Effector CD8-positive, alpha-beta T cell (primary cell): Measurements from ENCODE around the gene HSF4.

ENCODE experiments used
- DNase-seq: peaks from one replicate; lab custom pipeline; 2025; lab: John Stamatoyannopoulos, UW

Gene HSF4

DNA sequence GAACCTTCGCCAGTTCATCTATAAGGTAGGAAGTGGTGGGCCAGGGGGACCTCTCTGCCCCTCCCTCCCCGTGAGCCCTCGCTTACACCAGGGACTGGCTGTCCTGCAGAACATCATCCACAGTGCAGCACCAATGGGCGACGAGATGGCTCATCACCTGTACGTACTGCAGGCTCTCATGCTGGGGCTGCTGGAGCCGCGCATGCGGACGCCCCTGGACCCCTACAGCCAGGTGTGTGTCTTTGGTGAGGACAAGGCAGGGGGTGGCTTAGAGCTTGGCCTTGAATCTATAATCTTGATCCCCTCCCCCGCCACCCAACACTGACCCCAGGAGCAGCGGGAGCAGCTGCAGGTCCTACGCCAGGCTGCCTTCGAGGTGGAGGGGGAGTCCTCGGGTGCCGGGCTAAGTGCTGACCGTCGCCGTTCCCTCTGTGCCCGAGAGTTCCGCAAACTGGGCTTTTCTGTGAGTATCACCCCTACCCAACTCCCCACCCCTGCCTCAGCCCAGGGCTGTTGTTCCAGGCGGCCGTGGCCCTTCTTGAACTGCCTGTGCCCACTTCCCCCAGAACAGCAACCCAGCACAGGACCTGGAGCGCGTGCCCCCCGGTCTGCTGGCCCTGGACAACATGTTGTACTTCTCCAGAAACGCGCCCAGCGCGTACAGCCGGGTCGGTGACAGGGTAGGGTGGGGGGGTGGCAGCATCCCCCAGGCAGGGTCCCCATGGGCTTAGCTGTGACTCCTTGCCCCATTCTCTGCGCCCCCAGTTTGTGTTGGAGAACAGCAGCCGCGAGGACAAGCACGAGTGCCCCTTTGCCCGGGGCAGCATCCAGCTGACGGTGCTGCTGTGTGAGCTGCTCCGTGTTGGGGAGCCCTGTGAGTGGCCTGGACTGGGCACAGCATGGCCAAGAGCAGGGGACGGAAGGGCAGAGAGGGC lies 37.1 kb downstream of the HSF4 start:
- no peak for DNase-seq

DNA sequence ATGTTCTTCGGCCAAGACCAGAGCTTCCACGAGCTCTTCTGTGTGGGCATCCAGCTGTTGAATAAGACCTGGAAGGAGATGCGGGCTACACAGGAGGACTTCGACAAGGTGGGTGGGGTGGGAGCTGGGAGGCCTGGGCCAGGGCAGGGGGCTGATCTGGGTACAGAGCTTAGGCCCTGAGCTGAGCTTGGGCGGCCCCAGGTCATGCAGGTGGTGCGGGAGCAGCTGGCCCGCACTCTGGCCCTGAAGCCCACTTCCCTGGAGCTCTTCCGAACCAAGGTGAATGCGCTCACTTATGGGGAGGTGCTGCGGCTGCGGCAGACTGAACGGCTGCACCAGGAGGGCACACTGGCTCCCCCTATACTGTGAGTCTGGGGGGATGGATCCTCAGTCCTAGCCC lies 37.9 kb downstream of the HSF4 start:
- no peak for DNase-seq

DNA sequence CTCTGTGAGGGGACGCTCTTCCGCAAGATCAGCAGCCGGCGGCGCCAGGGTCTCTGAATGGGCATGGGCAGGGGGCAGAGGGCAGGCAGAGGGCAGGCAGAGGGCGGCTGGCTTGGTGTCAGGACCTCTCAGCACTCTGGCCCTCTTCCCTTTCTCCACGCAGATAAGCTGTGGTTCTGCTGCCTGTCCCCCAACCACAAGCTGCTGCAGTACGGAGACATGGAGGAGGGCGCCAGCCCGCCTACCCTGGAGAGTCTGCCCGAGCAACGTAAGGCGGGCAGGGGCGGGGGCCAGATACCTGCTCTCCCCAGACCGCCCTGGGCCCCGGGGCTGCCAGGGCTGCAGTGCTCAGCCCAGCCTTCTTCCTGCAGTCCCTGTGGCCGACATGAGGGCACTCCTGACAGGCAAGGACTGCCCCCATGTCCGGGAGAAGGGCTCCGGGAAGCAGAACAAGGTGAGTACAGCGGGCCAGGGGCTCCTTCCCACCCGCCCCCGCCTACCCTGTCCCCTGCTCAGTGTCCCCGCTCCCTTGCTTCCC lies 38.5 kb downstream of the HSF4 start:
- no peak for DNase-seq

DNA sequence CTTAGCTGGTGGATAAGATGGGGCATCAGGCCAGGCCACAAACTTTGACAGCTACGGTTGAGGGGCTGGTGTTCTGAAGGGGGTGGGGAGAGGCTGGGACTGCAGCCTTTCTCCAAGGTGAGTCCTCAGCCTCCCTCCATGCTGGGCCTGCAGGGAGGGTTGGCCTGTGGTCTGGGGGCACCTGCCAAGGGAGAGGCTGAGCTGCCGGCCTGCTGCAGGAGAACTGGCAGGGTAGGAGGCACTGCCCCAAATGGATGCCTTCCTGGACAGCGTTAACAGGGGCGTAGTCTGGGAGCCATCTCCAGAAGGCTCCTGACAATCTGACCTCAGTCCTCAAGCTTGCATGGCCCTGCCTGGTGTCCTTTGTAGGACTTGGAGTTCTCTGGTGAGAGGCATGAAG lies 39.5 kb downstream of the HSF4 start:
- no peak for DNase-seq

DNA sequence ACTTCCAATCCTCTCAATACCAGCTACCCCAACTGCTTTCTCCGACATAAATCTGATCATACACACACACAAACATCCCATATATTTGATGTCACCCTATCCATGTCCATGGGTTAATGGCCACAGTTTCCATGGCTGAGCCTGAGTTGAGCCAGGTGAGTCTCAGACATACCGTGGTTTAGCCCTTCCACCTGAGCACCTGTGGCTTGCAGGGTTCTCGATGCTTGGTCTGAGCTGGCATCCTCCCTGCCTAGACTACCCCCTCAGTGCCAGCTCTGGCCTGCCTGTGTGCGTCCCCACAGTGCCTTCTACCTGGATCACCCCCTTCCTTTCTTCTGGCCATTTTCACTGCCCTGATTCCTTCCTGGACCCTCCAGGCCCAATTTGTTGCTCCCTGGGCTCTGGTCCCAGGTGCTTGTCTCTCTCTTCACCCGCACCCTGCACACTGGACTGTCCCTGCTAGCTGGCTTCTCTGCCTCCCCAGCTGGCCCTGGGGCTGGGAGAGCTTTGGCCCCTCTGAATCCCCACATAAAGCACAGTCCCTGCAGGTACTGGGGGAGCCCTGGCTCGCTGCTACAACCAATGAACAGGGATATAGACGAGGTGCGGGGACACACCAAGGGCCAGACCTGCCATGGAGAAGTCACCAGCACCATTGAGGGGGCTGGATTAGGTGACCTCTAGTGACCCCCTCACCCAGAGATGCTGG lies 41.7 kb downstream of the HSF4 start:
- DNase-seq, result no peak

DNA sequence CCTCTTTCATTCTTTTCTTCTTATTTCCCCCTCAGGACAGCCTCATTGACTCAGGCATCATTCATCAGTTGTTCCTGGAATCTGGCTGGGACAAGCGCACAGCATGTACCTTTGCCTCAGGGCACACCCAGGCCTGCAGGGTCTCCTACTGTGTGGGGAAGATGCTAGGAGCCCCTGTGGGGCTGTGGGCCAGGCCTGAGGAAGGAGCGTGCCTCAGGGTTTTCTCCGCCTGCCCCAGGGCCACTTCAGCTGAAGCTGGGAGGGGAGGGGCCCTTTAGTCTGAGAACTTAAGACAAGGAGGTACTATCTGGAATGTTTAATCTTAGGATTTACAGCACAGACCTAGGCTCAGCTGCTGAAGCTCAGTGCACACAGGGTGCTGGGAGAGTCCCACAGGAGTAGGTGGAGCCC lies 42.3 kb downstream of the HSF4 start:
- no peak for DNase-seq

DNA sequence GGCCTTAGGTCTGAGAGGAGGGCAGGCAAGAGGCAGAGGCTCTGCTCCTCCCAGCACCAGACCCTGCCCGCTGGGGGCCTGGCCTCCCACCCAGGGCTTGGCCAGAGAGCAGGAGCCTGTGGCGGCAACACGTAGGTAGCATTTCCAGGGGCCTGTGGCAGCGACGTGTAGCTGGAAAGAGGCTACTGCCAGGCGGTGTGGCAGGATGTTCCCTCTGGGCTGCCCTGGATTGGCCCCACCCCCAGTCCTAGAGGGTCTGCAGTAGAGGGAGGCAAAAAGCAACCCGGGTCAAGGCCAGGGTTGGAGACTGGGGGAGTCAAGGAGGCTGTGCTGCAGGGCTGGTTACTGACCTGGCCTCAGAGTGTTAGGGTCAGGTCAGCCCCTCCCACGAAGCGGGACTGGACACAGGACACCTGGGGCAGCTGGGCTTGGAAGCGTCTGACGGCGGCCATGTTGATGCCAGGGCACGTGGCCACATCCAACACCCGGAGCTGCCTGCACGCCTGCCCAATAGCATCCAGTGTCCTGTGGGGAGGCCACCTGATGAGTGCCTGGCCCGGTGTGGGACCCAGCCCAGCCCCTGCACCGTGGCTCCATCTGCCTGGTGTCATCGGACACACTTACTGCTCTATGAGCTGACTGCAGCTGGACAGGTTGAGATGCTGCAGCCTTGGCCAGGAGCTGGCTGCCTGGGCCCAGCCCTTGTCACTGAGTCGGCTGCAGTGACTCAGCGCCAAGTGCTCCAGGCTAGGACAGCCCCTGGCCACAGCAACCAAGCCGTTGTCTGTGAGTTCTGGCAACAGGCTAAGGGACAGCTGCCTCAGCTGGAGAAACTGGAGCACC lies 42.9 kb downstream of the HSF4 start:
- no peak for DNase-seq

DNA sequence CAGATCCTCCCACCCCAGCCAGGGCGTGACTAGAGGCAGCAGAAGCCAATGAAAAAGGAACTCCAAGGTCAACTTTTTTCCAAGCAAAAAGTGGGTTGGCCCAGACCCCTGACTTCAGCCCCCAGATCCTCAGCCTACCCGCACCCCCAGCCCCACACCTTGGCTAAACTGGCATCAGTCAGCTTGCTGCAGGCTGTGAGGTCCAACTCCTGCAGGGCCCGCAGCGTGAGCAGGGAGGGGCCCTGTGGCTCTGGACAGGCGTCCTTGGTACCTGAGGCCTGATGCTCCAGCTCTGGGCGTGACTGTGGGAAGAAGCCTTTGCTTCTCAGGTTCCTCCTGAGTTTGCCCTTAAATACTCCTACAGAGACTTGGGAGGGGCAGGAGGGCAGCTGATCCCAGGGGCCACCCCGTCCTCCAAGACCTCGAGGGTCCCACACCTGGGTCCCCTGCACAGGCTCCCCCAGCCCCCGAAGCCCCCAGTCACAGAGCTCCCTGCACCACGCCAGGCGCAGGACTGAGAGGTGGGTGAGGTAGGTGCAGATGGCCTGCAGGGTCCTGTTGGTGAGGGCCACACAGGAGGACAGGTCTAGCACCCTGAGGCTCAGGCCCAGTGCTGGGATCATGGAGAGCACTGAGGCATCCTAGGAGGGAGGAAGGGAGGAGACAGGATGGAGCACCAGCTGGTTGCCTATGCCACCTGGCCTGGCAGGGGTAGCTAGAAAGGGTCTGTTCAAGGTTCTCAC lies 43.8 kb downstream of the HSF4 start:
- no peak for DNase-seq

DNA sequence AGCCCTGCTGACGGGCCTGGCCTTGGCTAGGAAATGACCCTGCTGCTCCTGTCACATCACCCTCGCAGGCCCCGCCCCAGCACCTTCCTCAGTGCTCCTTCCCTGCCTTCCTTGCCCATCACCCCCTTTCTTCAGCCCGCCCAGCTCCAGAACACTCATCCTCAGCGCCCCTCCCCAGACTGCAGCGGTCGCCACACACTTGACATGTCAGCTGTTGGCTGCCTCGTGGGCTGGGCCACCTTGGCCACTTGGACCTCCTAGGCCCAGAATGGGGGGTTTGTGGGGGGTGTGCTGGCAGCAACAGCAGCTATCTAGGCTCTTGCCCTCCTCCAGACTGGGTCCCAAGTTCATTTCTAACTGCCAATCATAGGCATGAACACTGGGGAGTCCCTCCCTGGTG lies 45.0 kb downstream of the HSF4 start:
- no peak for DNase-seq

DNA sequence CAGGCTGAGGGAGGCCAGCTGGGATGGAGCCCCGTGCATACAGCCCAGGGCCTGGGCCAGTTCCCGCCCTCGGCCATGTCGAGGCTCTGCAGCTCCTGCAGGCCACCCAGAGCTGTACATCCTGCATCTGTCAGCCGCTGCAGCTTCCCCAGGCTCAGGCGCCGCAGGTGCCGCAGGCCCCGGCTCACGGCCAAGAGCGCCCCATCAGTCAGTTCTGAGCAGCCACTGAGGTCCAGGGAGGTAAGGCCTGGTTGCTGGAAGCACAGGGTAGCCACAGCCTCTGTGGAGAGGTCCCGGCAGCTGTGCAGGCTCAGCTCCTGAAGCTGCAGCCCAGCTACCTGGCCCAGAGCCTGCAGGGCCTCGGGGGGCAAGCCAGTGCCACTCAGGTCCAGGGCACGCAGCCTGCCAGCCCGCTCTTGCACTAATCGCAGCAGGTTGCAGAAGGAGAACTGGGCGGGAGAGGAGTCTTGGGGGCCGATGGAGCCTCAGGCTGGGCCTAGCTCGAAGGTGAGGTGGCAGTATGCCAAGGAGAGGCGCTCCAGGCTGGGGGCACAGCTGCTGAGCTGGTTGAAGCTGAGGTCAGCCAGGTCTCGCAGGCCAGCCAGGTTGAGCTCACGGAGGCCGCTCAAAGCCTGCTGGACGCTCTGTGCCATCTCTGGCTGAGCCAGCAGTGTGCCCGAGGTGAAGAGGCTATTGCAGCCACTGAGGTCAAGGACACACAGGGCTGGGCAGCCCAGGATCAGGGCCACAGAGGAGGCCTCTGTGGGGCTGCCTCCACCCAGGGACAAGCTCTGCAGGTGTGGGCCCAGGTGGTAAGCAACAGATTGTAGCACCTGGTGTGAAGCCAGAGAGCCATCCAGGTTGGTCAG lies 45.8 kb downstream of the HSF4 start:
- DNase-seq, result no peak

DNA sequence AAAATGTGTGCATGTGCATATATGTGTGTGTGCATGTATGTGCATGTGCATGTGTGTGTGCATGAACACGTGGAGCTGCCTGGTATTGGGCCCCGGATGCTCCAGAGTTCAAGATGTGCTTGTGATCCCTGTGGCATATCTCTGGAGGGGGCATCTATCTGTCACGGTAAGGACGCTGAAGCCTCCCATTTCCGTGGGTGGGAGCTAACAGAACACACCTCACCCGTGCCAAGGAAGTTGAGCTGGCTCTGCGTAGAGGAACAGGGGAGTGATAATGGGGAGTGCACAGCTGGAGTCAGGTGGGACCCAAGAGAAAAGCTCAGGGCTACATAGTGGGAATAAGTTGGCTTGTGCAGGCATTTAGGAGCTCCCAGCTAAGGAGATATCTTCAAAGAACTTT lies 47.1 kb downstream of the HSF4 start:
- no peak for DNase-seq

DNA sequence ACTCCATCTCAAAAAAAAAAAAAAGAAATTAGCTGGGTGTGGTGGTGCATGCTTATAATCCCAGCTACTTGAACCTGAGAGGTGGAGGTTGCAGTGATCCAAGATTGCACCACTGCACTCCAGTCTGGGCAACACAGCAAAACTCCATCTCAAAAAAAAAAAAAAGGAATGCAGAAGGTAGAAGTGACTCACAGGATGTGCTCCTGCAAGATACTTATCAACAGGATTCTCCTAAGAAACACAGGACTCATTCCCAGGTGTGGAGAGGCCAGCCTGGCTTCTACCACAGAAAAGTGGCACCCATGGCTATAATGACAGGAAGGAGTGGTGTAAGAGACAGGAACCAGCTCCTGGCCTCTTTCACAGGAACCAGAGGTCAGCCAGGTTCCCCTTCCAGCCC lies 48.2 kb downstream of the HSF4 start:
- DNase-seq, result no peak

DNA sequence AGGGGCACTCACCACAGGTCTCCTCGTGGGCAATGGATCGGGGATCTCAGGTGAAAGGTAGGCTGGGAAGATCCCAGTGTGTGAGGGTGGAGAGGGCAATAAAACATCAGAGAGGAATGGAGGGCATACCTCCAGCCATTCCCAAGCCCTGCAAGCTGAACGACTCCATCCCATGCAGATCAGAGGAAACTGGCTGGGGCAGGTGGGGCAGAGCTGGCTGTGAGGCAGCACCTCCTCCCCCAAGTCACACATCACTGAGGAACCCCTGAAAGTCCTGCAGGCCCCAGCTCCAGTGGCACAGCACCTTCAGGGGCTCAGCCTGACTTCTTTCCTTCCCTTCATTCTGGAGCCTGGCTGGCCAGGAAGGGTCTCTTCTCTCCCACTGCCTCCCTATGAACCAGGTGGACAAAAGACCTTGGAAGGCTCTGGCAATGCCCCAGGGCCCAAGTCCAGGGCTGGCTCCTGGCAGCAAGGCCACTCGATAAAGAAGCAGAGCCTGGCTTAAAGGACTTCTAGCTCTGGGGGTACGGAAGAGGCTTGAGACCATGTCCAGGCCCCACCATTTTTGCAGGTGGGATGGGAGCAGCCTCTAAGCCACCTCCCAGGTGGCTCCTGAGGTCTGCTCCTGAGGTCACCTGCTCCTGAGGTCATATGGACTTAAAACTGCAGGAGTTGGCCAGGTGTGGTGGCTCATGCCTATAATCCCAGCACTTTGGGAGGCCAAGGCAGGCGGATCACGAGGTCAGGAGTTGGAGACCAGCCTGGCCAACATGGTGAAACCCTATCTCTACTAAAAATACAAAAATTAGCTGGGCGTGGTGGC lies 48.9 kb downstream of the HSF4 start:
- no peak for DNase-seq

DNA sequence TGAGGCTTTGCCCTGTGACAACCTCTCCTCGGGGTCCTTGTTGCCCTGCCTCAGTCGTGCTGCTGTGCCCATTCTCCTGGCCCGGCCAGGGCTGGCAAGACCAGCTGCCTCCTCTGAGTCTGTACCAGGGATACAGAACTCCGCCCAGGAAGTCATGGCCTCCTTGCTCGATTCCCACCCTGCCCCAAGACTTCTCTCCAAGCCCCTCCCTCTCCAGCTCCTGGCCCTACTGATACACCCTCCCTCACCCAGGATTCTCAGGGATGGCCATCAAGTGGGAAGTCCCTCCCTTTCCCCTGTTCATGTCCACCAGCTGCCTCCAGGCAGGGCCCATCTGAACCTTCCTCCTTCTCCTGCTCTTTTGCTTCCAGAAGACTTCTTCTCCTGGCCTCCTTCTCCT lies 51.2 kb downstream of the HSF4 start:
- no peak for DNase-seq

DNA sequence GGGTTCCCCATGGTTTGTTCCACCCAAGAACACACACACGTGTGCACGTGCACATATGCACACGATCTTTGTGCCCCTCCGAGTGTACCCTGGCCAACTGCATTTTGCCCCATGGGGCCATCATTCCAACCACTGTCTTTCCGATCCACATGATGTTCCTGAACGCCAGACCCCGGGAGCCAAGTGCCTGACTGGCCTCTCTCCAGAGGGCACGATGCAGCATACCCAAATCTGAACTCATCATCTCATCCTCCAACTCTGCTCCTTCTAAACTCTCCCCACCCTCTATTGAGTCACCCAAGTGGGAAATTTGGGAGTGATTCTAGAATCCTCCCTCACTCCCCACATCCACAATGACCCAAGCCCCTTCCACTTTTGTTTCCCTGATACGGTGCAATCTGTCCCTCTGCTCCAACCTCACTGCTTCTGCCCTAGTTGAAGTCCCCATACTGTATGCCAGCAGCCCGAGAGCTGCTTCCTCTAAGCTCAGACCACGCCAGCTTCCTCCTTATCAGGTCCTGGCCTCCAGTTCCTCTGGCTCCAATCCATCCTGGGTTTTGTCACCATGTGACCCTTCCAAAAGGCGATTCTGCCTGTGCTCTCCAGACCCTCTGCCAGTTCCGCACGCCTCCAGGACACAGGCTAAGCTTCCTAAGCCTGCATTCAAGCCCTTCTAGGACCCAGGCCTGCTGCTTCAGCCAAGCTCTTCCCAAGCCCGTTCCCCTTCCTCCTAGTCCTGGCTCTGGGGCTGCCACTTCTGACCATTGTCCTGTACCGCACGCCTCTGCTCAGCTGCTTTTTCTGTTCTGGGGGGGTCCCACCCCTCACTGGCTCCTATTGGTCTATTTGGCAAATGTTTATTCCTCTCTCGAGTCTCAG lies 52.3 kb downstream of the HSF4 start:
- no peak for DNase-seq
